Measurements from ENCODE around the gene PRRT3. TPM values are rescaled to one million over a fixed set of nuclear protein-coding genes. Genes with fewer than 3 reads are reported as not detected.

PRRT3 gene
- total and polyA plus RNA-seq, 9 of the 15 experiments (the other 6 are each of a cell fraction or from before 2014, with no cell fraction given) = 0.06 to 1.9 (median 1.2) TPM

DNA sequence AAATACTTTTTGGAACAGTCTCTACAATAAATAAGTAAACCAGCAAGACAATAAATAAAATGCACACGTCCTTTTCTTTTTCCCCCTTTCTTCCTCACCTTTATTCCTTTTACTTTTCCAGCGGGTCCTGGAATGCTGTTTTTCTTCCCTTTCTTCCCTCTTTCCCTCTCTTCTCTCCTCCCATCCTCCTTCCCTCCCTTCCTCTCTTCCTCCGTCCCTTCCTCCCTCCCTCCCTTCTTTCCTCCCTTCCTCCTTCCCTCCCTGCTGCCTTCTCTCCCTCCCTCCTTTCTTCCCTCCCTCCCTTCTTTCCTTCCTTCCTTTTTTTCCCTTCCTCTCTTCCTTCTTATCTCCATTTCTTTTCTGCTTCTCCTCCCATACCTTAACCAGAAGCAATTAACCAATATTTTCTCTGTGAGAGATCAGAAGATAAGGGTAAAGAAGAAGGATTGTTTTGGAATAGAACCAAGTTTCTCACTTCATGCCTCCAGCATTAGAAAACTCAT, 52.9 kb downstream of the PRRT3 start (continued):
- TF ChIP-seq, protein P1, sequence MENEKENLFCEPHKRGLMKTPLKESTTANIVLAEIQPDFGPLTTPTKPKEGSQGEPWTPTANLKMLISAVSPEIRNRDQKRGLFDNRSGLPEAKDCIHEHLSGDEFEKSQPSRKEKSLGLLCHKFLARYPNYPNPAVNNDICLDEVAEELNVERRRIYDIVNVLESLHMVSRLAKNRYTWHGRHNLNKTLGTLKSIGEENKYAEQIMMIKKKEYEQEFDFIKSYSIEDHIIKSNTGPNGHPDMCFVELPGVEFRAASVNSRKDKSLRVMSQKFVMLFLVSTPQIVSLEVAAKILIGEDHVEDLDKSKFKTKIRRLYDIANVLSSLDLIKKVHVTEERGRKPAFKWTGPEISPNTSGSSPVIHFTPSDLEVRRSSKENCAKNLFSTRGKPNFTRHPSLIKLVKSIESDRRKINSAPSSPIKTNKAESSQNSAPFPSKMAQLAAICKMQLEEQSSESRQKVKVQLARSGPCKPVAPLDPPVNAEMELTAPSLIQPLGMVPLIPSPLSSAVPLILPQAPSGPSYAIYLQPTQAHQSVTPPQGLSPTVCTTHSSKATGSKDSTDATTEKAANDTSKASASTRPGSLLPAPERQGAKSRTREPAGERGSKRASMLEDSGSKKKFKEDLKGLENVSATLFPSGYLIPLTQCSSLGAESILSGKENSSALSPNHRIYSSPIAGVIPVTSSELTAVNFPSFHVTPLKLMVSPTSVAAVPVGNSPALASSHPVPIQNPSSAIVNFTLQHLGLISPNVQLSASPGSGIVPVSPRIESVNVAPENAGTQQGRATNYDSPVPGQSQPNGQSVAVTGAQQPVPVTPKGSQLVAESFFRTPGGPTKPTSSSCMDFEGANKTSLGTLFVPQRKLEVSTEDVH (IDR thresholded peaks at IDR 0.05; ENCODE audit: low read depth, partially characterized antibody) = peak; percentile 25
- peak; percentile 58; the same call in 1 of the 2 replicates for TF ChIP-seq PHB2 (IDR thresholded peaks at IDR 0.05; ENCODE audit: low read depth)
- peak; percentile 50 for TF ChIP-seq ARHGAP35 (IDR thresholded peaks at IDR 0.05; ENCODE audit: partially characterized antibody)
- TF ChIP-seq EHMT2 (IDR thresholded peaks at IDR 0.05) = peak; percentile 61; the same call in 1 of the 2 replicates
- peak; percentile 45; the same call in 1 of the 2 replicates for TF ChIP-seq TOE1 (IDR thresholded peaks at IDR 0.05; ENCODE audit: borderline replicate concordance)
- TF ChIP-seq TOE1 (CRISPR knock-in tag; IDR thresholded peaks at IDR 0.05; ENCODE audit: borderline replicate concordance, low read depth) = no peak
- peak; percentile 73; the same call in 1 of the 2 replicates for TF ChIP-seq NFIC (IDR thresholded peaks at IDR 0.05)
- TF ChIP-seq MAFF (IDR thresholded peaks at IDR 0.05; ENCODE audit: low read length) = no peak
- no peak for TF ChIP-seq SMARCB1 (IDR thresholded peaks at IDR 0.05; ENCODE audit: insufficient read length, low read depth)
- TF ChIP-seq DPF2 (IDR thresholded peaks at IDR 0.05) = peak; percentile 66
- no peak for TF ChIP-seq CBX8 (IDR thresholded peaks at IDR 0.05; ENCODE audit: borderline replicate concordance, extremely low read depth, low read depth, low read length, poor library complexity, severe bottlenecking)
- TF ChIP-seq, protein P2, sequence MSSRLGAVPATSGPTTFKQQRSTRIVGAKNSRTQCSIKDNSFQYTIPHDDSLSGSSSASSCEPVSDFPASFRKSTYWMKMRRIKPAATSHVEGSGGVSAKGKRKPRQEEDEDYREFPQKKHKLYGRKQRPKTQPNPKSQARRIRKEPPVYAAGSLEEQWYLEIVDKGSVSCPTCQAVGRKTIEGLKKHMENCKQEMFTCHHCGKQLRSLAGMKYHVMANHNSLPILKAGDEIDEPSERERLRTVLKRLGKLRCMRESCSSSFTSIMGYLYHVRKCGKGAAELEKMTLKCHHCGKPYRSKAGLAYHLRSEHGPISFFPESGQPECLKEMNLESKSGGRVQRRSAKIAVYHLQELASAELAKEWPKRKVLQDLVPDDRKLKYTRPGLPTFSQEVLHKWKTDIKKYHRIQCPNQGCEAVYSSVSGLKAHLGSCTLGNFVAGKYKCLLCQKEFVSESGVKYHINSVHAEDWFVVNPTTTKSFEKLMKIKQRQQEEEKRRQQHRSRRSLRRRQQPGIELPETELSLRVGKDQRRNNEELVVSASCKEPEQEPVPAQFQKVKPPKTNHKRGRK (tag; IDR thresholded peaks at IDR 0.05) = peak; percentile 98
- TF ChIP-seq ZBTB8A (IDR thresholded peaks at IDR 0.05; ENCODE audit: partially characterized antibody) = no peak

All from K562 (cell line).